Central memory CD4-positive, alpha-beta T cell (primary cell): ENCODE measurements around the gene SCYL3.
A peak's percentile ranks its signal among the peaks of the same experiment; 100 is the strongest.
"Not testable (repeated sequence)": the region's sequence is repeated elsewhere in the genome, so short reads cannot be mapped to it uniquely, and the experiment has no call there.

Experiments used
- DNase-seq: peaks from one replicate; pipeline ENCODE4 v3.0.0; 2022
- total RNA-seq, 3 experiments: gene quantifications; one replicate each; lab custom pipeline; 2026; lab: John Stamatoyannopoulos, UW

SCYL3 gene, protein sequence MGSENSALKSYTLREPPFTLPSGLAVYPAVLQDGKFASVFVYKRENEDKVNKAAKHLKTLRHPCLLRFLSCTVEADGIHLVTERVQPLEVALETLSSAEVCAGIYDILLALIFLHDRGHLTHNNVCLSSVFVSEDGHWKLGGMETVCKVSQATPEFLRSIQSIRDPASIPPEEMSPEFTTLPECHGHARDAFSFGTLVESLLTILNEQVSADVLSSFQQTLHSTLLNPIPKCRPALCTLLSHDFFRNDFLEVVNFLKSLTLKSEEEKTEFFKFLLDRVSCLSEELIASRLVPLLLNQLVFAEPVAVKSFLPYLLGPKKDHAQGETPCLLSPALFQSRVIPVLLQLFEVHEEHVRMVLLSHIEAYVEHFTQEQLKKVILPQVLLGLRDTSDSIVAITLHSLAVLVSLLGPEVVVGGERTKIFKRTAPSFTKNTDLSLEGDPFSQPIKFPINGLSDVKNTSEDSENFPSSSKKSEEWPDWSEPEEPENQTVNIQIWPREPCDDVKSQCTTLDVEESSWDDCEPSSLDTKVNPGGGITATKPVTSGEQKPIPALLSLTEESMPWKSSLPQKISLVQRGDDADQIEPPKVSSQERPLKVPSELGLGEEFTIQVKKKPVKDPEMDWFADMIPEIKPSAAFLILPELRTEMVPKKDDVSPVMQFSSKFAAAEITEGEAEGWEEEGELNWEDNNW
- 23.2 to 61.7 (median 36.5) reads per million in 3 experiments for total RNA-seq

DNA sequence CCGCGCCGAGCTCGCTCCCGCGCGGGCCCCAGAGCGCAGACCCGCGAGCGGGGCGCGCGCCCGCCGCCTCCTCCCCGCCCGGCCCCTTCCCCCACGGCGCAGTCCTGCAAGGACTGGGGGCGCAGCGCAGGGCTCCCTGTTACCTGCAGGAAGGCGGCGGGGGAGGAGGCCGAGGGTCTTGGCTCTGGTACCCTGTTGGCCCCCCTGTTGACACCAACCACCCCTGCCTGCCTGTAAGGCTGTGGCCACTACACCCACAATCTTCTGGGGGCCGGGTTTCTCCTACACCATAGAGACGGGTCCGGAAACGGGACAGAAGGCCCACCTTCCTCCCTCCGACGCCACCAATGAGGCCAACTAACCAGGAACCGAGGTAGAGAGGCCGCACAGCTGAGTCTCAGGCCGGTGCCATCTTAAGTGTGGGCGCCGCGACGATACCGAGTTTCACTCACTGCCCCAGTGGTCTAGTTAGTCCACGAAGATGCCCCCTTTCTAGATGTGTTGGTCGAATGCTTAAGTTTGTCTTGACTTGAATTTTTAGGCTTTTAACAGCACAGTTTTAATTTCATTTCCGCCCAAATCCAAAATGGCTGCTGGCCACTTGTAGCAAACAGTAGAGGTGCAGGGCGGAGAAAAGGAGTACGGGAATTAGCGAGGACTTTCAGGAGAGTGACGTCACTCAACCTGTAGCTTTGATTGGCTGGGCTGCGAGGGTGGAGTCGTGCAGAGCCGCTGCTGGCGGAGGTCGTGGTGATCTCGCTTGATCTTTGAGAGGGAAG lies at the start of gene SCYL3:
Gene SCYL3 (minus strand): TSS at position 252 of the 779 bp plus-strand sequence. CDS start 5,056 bp downstream, outside the sequence.
- DNase-seq: peak; percentile 95

DNA sequence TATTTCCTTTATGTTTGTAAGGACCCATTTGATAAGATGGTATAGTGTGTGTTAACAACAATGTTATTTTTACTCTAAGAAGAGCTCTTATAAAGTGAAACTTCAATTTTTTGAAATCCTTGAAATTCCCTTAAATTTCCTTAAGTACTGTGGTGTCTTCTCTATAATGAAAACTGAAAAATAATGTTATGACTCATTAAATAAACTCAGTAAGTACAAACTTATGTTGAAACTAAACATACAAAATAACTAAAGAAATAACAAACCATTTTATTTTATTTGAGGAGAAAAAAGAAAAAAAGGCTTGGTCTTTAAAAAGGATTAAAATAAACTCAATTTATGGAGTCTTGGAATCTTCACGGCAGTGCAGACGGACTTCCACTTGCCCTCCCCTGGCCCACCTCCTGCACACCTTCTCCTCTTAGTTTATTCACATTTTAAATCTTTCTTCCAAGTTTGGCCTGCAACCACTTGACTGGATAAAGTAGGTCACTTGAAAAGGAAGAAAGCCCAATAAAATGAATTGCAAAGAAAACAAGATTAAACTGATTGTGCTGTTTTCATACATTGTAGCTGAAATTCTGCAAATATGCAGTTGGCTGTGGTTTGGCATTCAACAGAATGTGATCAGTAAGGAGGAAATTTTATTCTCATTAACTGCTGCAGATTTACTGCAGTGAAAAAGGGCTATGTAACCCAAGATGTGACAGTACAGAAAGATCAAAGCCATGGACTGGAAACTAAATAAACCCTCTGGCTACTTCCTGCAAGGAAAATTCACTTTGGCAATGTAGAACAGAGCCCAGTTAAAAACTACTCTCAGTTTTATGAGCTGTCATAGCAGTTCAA lies 48.5 kb upstream of the SCYL3 start:
- DNase-seq: no peak

DNA sequence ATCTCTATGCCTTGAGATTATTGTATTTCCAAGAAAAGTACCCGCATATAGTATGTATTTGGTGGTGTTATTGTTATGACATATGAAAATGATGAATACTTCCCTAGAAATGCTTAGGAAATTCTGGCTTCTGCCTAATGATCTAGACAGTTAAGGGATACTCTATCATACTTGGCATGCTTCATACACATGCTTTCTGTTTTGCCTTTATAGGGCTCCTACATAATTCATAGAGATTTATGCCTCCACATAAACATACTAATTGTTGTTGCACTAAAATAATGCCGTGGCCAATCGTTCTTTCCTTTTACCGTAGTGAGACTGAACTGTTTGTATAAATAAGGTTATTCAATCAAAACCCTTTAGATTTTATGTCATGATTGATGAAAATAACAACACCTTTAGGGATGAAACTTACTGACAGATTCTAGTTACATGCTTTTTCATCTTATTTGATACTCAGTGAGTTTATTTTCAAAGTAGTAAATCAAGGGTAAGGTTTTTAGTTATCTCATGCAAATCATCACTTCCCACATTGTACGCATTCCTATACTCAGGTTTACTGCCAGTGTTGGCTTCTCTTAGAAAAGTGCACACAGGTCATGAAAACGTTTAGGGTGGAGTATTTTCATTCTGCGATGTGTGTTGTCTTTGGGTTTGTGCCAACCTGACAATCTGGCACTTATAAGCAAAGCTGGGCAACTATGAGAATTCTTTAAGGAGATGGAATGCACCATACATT lies 40.5 kb upstream of the SCYL3 start:
- DNase-seq: no peak

DNA sequence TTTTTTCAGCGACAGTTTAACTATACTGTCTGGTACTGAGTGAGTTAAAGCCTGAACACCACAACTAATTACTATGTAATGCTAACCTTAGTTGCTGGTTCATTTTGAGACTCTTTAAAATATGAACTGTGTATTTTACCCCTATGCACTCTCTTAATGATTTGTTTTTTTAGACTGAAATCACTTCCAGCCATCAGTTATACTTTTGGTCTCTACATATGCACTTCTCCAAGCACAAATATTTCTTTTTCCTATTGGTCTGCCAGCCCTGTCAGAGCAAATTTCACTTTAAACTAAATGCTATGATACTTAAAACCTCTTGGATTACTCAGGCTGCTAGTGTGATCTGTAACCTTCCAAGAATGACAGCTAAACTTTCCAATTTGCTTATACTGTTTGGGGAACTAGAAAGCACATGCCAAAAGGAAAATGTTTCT lies 38.1 kb upstream of the SCYL3 start:
- no peak for DNase-seq

DNA sequence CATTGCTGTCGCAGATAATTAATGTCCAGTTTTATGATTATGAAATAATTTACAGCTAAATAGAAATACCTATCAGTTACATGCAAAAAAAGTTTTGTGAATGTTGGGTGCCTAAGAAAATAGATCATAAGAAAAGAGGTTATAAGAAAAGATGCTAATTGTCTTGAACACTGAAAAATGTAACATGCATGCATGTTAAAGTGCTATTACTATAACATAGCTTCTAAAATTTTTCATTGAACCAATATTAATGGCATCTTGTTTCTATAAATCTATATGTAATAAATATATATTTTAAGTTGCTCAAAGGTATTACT lies 35.5 kb upstream of the SCYL3 start:
- no peak for DNase-seq

DNA sequence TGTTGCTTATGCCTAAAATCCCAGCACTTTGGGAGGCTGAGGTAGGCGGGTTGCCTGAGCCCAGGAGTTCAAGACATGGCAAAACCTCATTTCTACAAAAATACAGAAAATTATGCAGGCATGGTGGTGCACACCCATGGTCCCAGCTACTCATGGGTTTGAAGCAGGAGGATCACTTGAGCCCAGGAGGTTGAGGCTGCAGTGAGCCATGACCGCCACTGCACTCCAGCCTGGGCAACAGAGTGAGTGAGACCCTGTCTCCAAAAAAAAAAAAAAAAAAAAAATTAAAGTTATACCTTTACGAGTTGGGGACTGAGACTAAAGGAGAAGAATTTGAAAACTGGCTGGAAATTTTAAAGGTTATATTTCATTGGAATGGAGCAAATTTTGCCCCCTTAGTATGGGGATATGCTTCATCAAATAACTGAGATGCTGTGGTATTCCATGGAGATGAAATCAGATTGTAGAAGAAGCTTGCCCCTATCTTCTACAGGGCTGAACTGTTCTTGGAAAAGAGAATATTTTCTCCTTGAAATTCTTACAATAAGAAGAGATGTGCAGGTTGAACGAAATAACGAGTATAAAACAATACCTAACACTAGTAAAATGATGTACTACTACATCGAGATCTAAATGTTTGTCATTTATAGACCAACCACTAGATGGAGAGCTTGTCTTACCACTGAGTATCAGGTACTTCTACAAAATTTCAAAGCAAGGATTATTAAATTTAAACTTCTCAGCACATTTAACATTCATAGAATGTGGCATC lies 34.9 kb upstream of the SCYL3 start:
- peak; percentile 38 for DNase-seq

DNA sequence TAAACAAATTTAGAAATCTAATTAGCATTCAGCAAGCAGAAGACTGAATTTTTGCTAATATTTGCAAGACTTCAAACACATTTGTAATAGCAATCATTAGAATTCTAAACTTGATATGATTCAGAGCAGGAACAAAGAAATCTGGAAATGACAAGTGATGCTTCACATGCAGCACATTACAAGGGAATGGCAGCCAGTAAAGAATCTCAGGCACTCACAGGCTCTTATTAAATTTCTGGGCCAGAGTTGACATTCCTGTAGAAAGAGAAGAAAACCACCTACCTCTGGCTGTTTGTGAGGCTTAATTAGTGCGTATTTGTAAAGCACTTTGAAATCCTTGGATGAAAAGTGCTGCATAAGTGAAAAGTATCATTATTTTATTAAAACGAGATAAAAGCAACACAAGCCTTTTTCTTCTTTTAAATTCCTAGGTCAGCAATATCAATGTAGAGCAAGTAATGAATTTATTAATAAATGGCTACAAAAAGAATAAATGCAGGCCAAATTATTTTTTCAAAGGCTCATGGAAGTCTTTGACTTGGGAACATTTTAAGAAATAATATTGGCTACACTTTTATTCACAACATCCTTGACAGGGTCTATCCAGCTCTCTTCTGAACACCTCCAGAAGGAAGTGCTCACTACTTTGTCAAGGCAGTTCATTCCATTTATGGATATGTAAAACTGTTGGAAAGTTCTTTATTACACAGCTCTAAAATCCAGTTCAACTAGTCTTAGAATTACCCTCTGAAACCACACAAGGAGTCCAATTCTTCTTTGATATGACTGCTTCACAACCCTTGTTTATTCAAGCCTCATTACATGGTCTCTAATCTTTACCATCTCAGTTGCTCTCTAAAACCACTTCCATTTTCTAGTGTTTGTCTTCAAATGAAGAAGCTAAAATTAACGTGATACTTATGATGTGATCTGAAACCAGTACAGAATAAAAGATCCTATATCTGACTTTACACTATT lies 32.1 kb upstream of the SCYL3 start:
- peak; percentile 16 for DNase-seq

DNA sequence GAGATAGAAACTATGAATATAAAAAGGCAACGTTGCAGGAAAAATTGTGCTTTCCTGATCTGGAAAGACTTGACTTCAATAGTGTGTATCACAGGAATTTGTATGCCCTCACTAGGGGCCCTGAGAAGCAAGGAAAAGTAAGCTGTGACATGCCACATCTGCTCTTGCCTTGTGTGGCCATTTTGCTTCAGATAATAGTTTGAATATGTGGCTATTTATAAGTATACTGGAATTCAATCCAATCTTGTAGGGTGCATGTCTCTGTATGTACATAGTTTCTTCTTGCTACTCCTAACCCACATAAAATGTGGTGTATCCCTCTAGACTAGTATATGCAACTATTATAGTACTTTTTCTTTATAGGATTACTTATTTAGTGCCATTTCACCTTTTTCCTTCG lies 31.1 kb upstream of the SCYL3 start:
- DNase-seq: no peak

DNA sequence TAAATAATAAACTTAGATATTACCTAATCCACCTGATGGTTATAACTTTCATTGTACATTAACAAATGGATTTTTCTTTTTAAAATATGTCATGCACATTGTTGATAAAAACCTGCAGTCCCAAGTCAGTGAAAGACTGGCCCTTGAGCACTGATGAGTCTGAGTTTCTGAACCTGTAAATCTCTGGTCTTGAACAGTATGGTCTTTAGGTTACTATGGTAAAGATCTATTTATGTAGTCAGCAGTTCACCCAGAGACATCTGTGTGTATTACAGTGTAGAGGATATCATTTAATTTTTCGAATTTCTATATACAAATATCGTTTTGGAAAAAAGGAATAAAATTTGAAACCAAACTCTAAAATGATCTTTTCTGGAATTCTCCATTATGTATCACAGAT lies 30.4 kb upstream of the SCYL3 start:
- no peak for DNase-seq

DNA sequence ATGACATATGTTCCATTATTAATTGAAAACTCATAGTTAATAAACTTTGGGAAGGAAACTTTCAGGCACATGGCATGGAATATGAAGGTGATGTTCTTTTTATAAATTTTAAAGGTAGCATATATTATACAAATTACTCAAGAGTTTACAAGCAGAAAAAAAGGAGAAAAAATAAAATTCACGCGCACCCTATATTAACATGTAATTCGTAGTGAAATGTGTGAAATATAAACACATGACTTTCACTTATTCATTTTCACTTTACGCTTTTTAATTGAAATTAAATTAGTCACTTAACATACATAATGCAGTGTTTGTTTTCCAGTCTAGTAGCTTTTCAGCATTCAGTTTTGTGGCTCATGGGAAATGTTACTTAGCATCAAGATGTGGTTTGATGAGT lies 27.4 kb upstream of the SCYL3 start:
- no peak for DNase-seq

DNA sequence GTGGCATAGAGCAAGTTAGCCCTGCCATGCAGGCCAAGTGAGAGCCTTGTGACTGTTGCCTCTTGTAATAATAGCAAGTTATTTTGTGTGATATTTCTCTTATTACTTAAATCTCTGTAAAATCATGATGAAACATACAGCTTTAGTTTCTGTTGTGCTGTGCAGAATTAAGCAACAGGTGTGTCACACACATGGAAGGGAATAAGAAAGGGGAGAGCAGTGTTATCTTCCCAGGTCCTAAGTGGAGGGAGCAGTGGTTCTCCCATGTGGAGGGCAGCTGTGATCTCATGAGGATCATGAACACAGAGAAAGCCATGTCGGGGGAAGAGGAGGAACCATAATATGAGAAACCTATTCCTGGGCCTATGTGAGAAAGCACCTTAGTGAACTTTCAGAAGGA lies 25.2 kb upstream of the SCYL3 start:
- DNase-seq: no peak

DNA sequence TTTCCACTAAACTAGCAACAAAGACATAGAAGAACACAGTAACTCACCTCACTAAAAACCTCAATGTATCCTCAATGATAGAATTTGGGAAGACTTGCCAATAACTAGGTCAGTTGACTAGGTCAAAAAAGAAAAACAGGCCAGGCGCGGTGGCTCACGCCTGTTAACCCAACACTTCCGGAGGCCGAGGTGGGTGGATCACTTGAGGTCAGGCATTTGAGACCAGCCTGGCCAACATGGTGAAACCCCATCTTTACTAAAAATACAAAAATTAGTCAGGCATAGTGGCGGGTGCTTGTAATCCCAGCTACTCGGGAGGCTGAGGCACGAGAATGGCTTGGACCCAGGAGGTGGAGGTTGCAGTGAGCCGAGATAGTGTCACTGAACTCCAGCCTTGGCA lies 24.5 kb upstream of the SCYL3 start:
- not testable (repeated sequence) for DNase-seq

DNA sequence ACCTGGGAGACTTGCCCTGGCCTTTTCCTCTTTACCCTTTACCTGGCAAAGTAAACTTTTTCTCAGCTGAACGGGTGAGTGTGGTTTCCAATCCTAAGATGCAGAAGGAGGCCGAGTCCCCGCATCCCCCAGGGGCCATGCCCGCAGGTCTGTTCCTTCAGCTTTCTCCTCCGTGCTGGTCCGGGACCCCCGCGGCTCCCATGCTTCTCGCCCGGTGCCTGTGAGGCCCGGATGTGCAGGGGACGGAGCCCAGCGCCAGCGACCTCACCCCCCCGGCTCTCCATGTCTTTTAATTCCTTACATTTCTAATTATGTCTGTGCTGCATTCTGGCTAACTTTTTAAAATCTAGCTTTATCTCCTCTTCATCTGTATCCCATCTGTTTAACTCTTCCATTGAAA lies 21.5 kb upstream of the SCYL3 start:
- no peak for DNase-seq

DNA sequence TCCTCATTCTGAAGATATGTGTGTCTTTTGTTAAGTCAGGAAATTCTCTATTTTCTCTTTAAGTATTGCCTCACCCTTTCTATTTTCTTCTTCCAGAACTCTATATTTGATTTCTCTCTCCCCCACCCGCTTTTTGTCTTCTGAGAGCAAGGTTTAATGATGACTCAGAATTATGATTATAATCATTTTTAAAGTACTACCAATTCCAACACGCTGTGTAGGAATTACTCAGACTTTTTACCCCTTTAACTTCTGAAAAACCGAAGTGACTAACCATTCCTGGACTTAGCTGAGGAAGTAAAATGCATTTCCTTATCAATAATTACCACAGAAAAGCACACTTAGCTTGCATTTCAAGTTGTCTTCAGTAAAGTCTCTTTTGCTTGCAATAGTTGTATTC lies 20.8 kb upstream of the SCYL3 start:
- no peak for DNase-seq

DNA sequence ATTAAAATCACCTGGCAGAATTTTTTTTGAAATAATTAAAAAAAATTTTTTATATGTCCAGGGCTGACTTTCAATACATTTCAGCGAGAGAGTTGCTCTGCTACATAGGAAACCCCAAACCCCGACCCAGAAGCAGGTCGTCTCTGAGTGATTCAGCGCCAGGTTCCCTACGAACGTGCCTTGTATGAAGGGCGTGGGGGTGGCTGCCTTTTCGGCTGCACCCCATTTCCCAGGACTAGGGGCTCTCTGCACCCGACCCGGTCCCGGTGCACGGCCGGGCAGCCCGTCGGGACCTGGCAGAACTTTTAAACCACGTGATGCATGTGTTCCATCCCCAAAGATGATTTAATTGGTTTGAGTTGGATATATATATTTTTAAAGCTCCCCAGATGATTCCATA lies 15.8 kb upstream of the SCYL3 start:
- no peak for DNase-seq

DNA sequence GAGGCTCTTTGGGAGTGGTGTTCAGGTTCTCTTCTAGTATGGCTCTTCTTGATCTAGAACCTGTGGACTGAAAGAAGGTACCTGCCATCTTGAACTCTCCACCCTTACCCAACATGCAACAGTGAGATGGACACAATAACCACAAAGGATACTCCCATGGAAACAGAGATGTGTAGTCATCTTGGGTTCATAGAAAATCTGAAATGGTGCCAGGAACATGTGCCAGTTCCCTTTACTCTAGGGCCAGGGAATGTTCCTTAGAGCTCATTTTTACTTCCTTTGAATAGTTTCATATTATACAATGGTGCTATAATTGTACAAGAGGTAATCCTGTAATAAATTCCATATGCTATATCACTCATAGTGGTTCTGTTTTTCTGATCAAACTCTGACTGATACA lies 13.2 kb upstream of the SCYL3 start:
- DNase-seq: no peak

DNA sequence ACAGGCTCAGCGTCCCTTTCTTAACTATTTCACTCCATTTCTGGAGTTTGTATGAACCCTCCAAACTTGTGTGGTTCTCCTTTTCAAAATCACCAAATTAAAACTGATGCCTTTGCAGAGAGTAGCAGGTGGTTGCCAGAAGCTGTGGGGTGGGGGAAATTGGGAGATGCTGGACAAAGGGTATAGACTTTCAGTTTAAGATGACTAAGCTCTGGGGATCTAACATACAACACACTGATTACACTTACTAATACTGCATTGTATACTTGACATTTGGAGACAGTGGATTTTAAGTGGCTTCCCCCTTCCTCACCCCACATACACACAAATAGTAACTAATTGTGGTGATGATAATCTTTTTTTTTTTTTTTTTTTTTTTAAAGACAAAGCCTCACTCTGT lies 11.1 kb upstream of the SCYL3 start:
- DNase-seq: no peak

DNA sequence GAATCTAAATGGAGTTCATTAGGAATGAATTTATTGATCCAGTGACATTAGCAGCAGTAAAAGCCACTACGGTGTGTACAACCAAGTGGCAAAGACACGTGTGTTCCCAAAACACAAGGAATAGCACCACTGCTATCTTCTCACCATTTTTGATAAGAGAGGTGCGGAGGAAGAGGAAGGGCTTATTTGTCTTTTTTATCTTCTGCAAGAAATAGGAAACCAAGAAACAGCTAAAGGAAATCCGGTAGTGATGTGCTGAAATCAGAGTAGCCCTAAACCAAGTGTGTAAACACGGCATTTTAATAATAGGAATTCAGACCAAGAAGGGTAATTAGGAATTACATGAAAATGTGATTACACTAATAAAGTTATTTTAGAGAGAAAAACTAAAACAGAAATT lies 9.1 kb upstream of the SCYL3 start:
- no peak for DNase-seq

DNA sequence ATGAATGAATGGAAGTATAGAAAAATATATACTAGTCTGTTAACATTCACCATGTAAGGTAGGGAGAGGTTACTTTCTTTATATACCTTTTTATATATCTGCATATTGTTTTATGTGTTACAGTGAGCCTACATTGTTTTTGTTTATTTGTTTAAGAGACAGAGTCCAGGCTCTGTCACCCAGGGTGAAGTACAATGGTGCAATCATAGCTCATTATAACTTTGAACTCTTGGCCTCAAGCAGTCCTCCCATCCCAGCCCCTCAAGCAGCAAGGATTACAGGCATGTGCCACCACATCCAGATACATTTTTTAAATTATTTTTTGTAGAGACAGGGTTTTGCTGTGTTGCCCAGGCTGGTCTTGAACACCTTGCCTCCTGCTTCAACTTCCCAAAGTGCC lies 7.4 kb upstream of the SCYL3 start:
- no peak for DNase-seq

DNA sequence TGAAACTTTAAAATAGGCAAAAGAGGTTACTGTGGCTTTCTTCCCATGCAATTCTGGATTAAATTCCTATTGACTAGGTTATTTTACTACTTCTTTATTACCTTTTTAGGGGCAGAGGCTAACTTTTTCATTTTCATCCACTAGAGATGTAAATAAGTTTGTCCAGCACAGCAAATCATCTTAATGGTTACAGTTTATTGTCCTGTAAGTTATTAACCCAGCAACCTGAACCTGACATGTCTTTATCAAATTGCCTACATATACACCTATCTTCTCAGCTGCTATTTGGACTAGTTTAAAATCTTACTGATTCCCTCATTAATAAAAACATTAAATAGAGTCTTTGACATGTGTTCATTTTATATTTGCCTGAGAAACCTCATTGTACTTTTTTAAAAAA lies 6.9 kb upstream of the SCYL3 start:
- DNase-seq: no peak
